ELF-1 (cell line): ENCODE data around the gene IL4.
"Not testable (repeated sequence)": the region's sequence is repeated elsewhere in the genome, so short reads cannot be mapped to it uniquely, and the experiment has no call there.

Experiments used
- DNase-seq: peaks from one replicate; pipeline ENCODE4 v3.0.0-alpha.2; 2016; ENCODE audit warnings: low read depth, low spot score

The IL4 gene

DNA sequence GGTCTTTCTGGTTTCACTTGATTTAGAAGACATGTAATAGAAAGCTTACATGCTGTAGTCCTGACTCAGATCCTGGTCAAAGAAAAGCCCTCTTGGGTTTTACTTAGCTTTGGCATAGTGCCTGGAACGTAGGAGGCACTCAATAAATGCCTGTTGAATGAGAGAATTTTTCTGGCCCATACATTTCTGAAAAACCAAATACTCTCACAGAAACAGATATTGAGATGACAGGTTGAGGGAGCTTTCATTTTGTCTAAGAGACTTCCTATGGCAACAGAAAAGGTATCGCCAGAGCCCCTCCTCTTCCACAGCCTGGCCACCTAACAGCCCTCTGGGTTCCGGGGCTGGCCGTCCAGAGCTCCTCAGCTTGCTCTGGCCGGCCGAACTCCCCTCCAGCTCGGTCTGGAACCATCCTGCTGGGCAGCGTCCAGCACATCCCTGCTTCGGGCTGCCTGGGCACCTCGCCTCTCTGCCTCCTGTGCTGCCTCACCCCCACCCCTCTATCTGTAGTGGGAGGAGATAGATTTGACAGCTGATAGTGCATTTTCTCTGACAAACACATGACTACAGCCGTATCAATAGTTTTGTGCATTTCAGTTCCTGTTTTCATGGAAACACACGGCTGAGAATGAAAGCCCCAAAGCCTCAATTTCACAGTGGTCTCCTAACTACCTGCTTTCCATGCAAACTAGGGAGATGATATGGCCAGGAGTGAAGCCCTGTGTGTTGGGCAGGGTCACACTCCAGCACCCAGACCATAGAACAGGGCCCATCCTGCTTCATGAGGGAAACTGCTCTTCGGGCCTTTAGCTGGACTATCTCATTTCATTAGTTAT, 1.1 kb downstream of the IL4 start:
- no peak for DNase-seq

DNA sequence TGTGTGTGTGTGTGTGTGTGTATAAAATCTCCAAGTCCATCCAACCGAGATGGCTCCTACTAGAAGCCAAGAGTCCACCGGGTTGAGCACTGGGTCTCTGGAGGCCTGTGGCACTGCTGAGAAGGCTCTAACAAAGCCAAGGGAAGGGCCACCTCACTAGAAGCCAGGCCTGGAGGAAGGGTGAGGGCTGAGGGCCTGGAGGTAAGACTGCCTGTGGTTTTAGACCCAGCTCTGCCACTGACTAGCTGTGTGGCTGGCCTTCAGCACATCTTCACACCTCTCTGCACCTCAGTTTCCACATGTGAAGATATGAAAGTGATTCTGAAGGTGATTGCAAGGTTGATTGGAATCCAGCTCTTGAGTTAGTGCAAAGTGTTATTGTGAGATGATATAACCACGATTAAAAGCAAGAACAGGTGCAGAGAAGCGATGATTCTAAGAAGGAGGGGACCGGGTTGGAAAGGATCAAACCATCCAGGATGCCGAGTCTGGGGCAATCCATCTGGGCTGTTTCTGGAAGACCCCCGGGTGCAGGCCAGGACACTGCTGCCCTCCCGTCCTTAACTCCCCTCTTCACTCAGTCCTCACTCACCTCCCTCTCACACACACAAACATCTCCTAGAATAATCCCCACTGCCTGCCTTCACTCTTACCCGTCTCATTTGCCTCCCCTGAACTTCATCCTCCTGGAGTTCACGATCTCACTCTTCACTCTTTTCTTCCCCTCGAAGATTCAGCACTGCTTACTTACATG, 2.3 kb downstream of the IL4 start:
- DNase-seq, result no peak

GRCh38 chr5:132677191-132677590, 3.4 kb downstream of the IL4 start:
- peak; percentile 63 for DNase-seq

- no peak for DNase-seq
These were observed 4.1 kb downstream of the IL4 start for GRCh38 chr5:132677682-132678400.

- DNase-seq, result no peak
These were observed 4.9 kb downstream of the IL4 start for GRCh38 chr5:132678735-132679134.

DNA sequence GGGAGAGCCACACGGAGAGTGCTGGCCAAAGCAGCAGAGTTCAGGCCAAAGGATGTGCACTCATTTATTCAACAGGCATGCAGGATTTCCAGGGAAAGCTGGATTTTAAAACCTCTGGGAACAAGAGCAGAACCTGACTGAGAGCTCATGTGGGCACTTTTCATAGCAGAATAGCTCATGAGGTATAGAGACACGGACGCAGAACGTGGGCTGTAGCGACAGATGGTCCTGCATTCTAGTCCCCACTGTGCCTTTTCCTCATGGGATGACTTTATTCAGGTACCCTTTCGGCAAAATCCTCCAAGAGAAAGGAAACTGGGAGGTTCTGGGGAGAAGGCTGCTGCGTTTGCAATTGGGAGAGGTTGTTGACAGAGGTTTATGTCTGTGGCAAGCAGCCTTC, 5.4 kb downstream of the IL4 start:
- no peak for DNase-seq

GRCh38 chr5:132679717-132680380, 6.1 kb downstream of the IL4 start:
- no peak for DNase-seq

- no peak for DNase-seq
These were observed 7.1 kb downstream of the IL4 start for GRCh38 chr5:132680780-132681475.

- DNase-seq, result no peak
These were observed 7.7 kb downstream of the IL4 start for GRCh38 chr5:132681476-132681831.

DNA sequence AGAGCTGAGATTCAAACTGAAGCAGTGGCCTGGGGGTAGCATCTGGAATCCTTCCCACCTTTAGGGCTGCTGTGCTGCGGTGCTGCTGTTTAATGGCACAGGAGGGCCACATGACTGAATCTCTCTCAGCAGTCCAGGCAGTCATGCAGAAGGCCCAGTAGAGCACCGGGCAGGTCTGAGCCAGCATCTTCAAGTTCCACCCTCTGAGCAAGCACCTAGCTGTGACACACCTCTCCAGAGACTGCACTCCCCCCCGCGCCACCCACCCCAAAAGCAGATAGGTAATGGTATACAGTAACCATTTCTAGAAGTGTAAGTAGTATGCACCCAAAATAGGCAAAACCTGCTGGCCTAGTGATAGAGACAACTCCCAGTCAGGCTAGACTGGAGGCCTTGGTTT, 8.2 kb downstream of the IL4 start:
- no peak for DNase-seq

- DNase-seq, result no peak
These were observed 10.7 kb downstream of the IL4 start for GRCh38 chr5:132684491-132684890.

- DNase-seq, result no peak
These were observed 11.3 kb downstream of the IL4 start for GRCh38 chr5:132684922-132685720.

DNA sequence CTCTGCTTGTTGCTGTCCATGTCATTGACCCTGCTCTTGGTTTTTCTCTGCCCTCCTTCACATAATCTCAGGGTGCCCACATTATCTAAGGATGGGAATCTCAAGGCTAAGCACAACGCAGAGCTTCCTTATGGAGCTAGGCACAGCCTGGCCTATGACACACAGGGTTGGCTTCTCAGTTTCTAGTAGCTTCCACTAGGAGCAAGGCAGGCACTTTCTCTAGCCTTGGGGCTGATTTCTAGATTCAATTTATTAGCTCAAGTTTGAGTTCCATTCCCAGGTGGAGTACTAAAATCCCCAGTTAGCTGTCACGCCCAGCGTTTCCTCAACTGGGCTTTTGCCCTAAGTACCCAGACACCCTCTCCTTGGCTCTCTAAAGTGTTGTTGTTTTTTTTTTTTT, 12.4 kb downstream of the IL4 start:
- no peak for DNase-seq

DNA sequence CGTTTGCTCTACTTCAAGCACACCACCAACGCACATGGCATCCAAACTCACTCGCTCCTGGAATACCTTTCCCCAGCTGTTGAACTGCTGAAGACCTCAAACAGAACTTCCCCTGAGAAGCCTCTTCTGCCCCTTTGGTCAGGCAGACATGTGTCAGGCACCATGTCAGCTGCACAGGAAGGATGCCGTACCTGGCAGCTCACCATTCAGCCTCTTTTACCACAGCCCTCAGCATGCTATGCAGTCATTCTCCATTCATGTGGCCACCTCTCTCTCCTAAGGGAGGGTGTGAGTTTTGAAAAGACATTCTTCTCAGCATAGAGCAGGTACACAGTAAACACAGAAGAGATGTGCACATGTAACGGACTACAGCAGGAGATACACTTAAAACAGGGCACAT, 14.2 kb downstream of the IL4 start:
- no peak for DNase-seq

DNA sequence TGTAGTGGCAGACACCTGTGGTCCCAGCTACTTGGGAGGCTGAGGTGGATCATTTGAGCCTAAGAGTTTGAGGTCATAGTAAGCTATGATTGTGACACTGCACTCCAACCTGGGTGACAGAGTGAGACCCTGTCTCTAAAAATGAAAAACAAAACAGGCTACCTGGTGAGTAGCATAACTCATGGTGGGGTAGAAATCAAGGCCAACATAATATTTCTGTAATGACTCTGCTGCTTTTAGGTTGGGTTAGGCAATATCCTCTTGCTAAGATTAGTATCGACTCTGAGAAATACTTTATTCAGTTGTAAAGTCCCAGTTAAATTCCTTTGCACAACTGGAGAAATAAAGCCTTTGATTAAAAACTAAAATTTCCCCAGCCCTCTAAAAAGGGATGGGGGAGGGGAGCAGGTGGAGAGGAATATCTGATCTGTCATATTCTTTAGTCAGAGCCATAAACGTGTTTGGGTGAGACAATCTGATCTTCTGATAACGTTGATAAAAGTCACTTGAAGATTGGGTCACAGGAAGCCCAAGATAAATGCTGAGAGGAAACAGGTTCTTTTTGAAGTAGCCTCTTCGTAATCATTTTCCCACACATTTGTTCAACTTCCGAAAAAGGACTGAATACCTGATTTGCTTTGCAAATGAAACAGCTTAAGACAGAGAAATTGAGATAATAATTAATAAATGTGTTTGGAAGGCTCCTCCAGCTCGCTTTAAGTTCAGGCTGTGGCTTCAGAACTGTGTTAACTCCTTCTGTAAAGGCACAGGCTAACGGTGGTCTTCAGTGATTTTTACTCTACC, 14.9 kb downstream of the IL4 start:
- no peak for DNase-seq

DNA sequence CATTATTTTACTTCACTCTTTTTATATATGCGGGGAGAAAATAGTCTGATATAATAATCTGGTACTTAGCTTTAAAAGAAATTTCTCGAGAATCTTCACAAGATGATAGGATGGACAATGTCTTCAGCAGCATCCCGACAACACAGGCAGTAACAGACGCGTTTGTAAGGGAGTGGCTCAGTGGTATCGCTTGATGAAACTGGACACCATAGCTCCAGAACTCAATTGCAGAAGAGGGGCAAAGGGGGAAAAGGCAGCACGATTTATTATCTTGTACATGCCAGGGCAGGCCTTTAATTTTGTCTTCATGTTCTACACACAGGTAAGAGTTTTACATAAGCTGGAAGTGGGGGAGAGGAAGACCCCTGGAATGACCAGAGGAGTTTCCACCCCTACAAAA, 15.7 kb downstream of the IL4 start:
- DNase-seq, result no peak

- no peak for DNase-seq
These were observed 16.4 kb downstream of the IL4 start for GRCh38 chr5:132690156-132690555.

- DNase-seq, result not testable (repeated sequence)
These were observed 18.2 kb downstream of the IL4 start for GRCh38 chr5:132691755-132692631.

- no peak for DNase-seq
These were observed 18.8 kb downstream of the IL4 start for GRCh38 chr5:132692632-132692967.
